ENCODE results near the gene CELSR3.

The CELSR3 gene

GRCh38 chr3:48600711-48601621 lies 61.7 kb downstream of the CELSR3 start:
- no peak for DNase-seq (ENCODE audit: low read depth in 2 of 2)

DNA sequence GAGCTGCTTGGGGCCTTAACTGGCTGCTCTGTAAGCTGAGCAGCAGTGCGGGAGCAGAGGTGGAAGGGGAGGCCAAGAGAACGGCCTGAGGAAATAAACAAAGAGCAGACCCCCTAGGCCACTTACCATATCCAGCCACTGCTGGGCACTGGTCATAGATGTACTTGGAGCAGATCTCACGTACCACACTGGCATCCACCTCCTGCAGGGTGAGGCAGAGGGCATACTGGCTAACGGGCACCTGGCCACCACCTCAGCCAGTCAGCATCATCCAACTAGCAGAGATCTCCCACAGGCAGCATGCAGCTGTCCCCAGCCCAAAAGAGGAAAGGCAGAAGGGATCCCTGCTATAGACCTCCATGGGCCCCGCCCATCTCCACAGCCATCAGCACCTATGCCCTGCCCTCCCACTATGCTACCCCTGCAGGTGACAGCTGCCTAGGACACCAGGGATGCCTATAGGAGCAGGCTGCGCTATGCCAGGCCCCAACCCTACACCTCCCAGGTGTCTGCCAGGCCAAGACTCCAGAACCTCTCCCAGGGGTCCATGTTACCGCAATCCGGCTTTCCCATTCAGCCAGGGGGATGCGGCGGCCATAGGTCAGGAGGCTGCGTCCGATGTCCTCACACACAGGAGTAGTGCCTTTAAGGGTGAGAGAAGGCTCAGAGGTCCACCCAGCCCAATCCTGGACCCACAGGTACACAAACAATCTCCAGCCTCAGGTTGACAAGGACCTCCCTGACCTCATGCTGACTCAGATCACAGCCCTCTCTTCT lies 63.0 kb downstream of the CELSR3 start:
- DNase-seq (ENCODE audit: low read depth in 2 of 2) = no peak

DNA sequence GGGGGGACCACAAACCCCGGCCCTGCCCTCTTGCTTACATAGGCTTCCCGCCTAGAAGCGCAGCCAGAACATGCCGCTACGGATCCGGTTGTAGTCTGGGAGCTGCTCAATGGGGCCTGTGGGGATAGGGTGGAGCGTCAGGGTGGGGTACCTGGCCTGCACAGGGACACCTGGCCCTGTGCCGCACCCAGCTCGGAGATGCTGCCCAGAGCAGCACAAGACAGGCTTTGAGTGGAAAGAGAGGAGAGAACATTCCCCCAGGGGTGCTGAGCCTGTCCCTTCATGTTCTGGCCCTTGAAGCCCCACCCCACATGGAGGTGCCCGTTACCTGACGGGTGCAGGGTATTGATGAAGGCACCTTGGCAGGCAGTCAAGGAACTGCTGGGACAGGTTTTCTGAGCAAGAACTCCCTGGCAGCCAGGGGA lies 63.6 kb downstream of the CELSR3 start:
- DNase-seq (ENCODE audit: low read depth in 2 of 2) = no peak

DNA sequence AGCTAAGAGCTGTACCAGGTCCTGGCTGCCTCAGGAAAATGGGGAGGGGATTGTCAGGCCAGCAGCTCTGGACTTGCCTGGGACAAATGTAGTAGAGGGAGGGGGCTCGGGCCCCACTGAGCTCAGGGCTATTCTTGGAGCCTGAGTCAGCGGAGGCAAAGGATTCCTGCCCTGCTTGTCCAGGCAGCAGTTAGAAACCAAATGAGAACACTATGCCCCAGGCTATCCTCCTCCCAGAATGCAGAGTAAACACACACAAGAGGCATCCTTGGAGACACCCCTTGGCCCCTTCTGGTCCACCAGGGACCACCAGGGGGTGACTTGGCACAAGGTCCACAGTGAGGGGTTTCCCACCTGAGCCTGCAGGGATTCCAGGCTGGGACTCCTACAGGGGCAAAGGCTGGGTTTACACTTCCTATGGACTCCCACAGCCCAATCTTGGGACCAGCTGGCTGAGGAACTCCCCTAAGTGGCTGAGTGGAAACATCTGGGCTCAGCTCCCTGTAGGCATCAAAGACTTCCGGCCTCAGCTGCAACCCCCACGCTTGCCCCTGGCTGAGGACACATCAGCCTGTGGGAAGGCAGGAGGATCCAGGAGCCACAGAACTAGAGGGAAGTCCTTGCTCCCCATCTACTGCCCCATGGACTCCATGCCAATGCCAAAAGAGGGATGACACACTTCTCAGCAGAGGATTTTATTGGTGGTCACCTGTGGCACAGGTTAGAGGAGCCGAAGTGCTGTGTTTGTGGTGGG lies 64.2 kb downstream of the CELSR3 start:
- no peak for DNase-seq (ENCODE audit: low read depth in 2 of 2)

DNA sequence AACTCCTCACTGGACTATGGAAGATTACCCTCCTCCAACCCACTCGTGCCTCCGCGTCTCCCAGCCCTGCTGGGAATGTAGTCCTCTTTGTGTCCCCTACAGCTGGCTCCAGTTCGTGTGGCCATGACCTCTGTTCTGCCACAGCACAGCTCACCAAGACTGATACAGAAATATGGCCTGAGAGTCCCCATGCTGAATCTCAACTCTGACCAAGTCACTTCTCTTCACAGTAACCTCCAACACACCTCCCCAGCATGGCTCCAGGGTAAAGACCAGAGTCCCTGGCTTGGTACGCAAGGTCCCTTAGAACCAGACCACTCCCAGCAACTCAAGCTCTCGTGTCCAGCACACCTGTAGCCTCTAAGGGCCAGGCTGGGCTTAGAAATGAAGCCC lies 65.3 kb downstream of the CELSR3 start:
- no peak for DNase-seq (ENCODE audit: low read depth in 2 of 2)

DNA sequence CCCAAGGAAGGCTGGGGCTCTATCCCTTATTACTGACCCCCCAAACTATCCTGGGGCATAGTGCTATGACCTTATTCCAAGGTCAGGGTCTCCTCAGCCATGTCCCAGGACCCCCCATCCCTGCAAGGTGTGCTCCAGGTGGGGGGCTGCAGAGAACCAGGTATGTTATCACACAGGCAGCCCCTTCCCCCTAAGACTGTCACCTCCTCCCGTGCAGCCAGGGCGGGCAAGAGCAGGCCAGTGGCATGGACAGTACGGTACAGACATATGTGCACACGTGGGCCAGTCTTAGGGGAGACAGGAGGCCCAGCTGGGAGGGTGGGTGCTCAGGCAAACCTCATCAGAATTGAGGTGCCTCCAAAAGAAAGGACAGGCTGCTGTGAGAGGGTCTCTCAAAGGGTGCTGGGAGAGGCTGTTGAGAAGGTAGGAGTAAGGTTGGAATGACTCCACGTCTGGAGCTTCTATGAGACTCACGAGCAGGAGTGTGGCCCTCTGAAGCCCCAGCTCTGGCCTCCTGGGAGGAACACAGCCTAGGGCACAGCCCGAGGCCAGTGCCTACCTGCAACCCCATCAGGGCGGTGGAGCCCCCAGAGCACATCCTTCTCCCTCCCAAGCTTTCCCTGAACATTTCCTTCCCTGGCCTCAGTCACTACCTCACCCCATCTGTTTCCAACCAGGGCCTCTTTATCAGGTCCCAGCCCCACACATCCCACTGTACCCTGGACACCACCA lies 65.8 kb downstream of the CELSR3 start:
- DNase-seq (ENCODE audit: low read depth in 2 of 2) = no peak

- no peak for DNase-seq (ENCODE audit: low read depth in 2 of 2)
Observed at GRCh38 chr3:48596157-48596556, 66.5 kb downstream of the CELSR3 start.

DNA sequence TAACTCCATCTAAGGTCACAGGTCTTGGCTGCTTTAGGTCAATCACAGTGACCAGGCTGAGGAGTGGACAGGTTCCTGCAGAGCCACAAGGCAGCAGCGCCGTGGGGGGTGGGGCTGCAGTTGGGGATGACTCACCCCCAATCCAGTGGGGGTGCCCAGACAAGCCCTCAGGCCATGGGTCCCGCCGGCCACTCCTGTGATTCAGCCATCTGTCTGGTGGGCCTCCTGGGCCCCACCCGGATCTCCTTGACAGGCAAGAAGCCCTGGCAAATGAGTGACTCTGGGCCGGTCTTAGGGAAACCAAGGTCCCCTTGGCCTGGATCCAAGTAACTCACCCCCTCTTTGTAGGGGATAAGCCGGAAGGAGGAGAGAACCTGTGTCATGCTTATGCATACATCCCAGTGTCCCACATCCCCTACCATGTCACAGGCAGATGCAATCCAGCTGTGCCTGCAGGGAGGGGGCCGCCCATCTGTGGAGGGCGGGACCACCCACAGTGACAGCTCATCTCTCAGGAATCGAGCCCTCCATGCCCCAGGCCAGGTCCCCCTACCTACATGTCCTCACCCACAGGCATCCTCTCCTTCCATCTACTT lies 67.1 kb downstream of the CELSR3 start:
- DNase-seq (ENCODE audit: low read depth in 2 of 2) = no peak

DNA sequence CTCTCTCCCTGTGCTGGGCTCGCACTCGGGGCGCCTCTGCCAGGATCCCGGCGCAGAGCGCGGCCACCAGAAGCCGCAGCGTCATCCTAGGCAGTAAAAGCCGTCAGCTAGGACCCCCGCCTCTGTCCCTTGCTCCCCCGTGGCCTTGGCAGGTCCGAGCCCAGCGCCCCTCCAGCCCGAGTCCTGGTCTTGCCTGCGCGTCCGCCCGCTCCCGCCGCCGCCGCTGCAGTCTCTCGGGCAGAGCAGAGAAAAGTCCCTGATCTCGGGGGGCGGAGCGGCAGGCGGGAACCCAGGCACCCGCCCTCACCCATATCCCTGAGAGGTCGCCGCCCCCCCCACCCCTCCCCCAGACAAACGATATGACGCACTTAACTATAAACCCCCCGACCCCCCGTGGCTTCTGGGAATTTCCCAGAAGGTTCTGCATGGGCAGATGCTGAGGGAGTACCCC lies 67.6 kb downstream of the CELSR3 start, which contains the start of gene COL7A1:
Gene COL7A1, minus strand, starts transcription at position 255 of the 451 bp plus-strand sequence. Its CDS starts 170 bp downstream, at position 85.
- DNase-seq (ENCODE audit: low read depth in 2 of 2) = no peak

- DNase-seq (ENCODE audit: low read depth in 2 of 2) = no peak
Observed at GRCh38 chr3:48594417-48595049, 68.2 kb downstream of the CELSR3 start.

GRCh38 chr3:48593337-48593736 lies 69.3 kb downstream of the CELSR3 start:
- no peak for DNase-seq (ENCODE audit: low read depth in 2 of 2)

DNA sequence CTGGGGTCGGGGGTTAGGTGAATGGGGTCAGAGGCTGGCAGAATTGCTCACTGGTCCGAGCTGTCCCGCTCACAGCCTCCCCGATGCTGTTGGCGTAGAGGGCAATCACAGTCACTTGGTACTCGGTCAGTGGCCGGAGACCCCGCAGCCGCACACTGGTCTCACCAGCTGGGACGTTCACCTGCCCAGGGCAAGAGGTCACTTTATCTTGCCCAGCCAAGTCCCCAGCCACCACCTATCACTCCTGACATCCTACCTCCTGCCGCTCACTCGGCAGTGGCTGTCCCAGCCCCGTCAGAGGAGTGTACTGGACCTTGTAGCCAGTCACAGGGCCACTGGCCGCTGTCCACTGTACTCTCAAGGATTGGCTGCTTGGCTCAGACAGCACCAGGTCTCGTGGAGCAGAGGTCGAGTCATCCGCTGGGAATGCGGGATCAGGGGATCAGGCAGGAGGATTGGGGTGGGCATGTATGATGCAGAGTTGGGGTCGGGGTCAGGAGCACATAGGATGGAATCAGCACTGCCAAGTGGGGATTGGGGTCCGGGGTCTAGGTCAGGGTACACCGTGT lies 70.1 kb downstream of the CELSR3 start:
- DNase-seq (ENCODE audit: low read depth in 2 of 2) = no peak

DNA sequence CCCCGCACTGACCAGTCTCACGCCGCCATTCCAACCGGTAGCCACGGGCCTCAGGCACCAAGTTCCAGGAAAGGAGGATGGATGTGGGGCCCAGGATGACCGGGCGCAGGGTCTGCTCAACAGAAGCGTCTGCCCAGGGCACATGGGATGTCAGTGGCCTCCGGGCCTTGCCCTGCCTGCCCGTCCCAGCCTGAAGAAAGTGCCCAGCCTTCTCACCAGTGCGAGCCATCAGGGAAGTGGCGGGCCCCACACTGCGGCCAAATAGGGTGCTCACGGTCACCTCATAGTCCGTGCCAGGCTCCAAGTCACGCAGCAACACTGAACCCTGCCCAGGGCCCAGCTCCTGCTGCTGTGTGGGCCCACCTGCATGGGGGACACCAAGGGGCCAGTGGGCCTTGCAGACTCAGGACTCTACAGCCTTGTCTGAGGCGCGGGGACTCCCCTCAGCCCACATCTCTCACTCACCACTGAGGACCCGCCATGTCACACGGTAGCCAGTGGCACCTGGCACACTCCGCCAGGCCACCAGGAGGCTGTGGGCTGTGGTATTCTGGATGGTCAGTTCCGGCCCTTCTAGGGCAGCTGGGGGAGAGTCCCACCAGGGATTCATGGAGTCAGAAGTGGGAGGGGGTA lies 70.7 kb downstream of the CELSR3 start:
- no peak for DNase-seq (ENCODE audit: low read depth in 2 of 2)

DNA sequence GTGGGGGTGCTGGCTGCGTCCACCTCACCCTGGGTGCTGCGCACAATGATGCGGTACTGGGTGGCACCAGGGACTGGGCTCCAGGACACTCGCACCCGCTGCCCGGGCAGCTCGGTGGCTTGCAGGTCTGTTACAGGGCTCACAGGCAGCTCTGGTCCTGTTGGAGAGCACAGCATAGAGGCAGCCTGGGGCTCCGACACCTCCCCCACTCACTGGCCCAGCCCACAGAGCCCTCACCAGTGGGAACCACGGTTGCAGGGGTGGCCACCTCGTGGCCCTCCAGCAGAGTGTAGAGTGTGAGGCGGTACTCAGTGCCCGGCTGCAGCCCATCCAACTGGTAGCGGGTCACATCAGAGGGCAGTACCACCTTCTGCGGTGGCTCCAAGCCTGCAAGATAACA lies 71.2 kb downstream of the CELSR3 start:
- no peak for DNase-seq (ENCODE audit: low read depth in 2 of 2)

GRCh38 chr3:48588230-48588629 lies 74.5 kb downstream of the CELSR3 start:
- DNase-seq (ENCODE audit: low read depth in 2 of 2) = no peak

DNA sequence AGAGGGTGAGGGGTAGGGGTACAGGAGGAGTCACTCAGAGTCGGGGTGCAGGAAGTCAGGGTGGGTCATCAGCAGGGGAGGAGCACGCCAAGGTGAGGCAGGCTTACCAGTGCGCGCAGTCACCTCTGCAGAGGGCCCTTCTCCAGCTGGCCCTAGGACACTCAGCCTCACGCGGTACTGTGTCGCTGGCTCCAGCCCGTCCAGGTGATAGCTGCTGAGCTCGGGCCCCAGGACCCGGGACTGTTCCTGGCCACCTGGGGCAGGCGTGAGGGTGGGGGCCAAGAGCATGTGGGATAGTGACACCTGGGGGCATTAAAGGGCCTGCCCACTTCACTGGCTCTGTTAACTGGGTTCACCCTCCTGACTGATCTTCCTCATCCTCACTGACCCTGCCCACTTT lies 75.0 kb downstream of the CELSR3 start:
- DNase-seq (ENCODE audit: low read depth in 2 of 2) = no peak
